ENCODE results near the gene PSD2.

Gene PSD2

DNA sequence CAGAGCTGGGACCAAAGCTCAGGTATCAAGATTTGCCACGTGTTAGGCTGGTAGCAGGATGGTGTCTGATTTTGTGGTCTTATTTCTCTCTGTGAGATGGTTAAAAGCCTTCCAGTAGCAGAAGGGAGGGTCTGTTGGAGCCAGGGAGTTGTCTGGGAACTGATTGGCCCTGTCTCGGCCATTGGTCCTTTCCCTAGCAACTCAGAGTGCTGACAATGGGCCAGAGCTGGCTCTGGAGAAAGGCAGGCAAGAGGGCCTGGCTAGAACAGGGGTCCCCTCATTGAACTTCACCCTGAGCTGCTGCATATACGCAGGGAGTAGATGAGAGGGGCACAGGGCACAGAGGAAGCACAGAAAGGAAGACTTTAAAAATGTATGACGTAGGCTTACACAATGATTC, 92.8 kb downstream of the PSD2 start:
- H3K4me3 ChIP-seq (ENCODE audit: low read depth, low read length): no peak overlapping the region
- TF ChIP-seq POLR2A (IDR thresholded peaks at IDR 0.05; ENCODE audit: extremely low read depth, insufficient read length): no peak
- TF ChIP-seq, protein P1, sequence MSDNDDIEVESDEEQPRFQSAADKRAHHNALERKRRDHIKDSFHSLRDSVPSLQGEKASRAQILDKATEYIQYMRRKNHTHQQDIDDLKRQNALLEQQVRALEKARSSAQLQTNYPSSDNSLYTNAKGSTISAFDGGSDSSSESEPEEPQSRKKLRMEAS (IDR thresholded peaks at IDR 0.05; ENCODE audit: low read depth, low read length): no peak
- TF ChIP-seq MYC (IDR thresholded peaks at IDR 0.05; ENCODE audit: low read depth, low read length): no peak
- TF ChIP-seq, protein P2, sequence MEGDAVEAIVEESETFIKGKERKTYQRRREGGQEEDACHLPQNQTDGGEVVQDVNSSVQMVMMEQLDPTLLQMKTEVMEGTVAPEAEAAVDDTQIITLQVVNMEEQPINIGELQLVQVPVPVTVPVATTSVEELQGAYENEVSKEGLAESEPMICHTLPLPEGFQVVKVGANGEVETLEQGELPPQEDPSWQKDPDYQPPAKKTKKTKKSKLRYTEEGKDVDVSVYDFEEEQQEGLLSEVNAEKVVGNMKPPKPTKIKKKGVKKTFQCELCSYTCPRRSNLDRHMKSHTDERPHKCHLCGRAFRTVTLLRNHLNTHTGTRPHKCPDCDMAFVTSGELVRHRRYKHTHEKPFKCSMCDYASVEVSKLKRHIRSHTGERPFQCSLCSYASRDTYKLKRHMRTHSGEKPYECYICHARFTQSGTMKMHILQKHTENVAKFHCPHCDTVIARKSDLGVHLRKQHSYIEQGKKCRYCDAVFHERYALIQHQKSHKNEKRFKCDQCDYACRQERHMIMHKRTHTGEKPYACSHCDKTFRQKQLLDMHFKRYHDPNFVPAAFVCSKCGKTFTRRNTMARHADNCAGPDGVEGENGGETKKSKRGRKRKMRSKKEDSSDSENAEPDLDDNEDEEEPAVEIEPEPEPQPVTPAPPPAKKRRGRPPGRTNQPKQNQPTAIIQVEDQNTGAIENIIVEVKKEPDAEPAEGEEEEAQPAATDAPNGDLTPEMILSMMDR (IDR thresholded peaks at IDR 0.05; ENCODE audit: low read depth, low read length): no peak

DNA sequence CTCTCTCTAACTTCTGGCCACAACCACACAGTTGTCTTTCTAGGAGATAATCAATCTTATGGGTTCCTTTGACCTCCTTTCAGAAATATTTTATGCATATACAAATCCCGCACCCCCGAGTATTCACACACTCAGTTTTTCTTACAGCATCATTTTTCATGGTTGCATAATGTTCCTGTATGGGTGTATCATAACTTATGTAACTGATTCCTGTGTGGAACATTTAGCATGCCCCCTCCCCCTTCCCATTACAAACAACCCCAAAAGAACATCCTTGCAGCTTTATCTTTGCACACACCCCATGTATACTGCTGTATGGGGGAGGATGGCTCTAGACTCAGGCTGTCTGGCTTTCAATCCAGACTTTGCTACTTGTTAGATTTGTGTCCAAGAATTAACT, 93.8 kb downstream of the PSD2 start:
- H3K4me3 ChIP-seq (ENCODE audit: low read depth, low read length): no peak overlapping the region
- TF ChIP-seq, protein P2 (IDR thresholded peaks at IDR 0.05; ENCODE audit: low read depth, low read length): no peak
- TF ChIP-seq POLR2A (IDR thresholded peaks at IDR 0.05; ENCODE audit: extremely low read depth, insufficient read length) (no peak), MYC (IDR thresholded peaks at IDR 0.05; ENCODE audit: low read depth, low read length) (no peak)
- TF ChIP-seq, protein P1 (IDR thresholded peaks at IDR 0.05; ENCODE audit: low read depth, low read length): no peak
- DNase-seq (ENCODE audit: low read depth): no peak

More for the DNA sequence above, 92.8 kb downstream of the PSD2 start:
- no peak for DNase-seq (ENCODE audit: low read depth)

DNA sequence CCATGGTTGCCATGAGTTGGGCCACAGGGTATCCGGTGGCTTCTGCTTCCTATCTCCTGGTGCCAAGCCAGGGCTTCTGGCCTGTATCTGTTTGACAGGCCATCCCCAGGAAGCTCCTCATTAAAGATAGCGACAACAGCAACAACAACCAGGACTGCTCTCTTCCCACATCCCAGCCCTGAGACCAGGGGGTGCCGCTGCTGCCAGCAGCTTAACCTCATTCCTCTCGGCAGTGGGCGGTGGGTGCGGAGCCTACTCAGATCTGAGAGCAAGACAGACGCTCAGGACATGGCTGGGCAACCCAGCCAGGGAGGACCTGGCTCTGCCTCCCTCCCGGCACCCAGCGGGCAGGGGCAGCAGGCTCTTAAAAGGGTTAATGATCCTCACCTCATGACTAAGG, 98.3 kb downstream of the PSD2 start:
- no peak for DNase-seq (ENCODE audit: low read depth)
- TF ChIP-seq, protein P1 (IDR thresholded peaks at IDR 0.05; ENCODE audit: low read depth, low read length): no peak
- TF ChIP-seq, protein P2 (IDR thresholded peaks at IDR 0.05; ENCODE audit: low read depth, low read length): no peak
- TF ChIP-seq MYC (IDR thresholded peaks at IDR 0.05; ENCODE audit: low read depth, low read length): no peak
- TF ChIP-seq POLR2A (IDR thresholded peaks at IDR 0.05; ENCODE audit: extremely low read depth, insufficient read length): no peak
- H3K4me3 ChIP-seq (ENCODE audit: low read depth, low read length): no peak overlapping the region

All from NB4 (cell line).